HG02970 (cell line): ENCODE measurements around the gene RIPPLY2.
"Not testable (repeated sequence)": the region's sequence is repeated elsewhere in the genome, so short reads cannot be mapped to it uniquely, and the experiment has no call there.

Experiments
- ATAC-seq: cut with Tn5 transposase; IDR thresholded peaks from one replicate; pipeline ENCODE4 v1.9.1; 2021; ENCODE audit warnings: mild to moderate bottlenecking, moderate library complexity, moderate number of reproducible peaks; ENCODE audit not compliant: unreplicated experiment, low FRiP score

Gene RIPPLY2, protein sequence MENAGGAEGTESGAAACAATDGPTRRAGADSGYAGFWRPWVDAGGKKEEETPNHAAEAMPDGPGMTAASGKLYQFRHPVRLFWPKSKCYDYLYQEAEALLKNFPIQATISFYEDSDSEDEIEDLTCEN

DNA sequence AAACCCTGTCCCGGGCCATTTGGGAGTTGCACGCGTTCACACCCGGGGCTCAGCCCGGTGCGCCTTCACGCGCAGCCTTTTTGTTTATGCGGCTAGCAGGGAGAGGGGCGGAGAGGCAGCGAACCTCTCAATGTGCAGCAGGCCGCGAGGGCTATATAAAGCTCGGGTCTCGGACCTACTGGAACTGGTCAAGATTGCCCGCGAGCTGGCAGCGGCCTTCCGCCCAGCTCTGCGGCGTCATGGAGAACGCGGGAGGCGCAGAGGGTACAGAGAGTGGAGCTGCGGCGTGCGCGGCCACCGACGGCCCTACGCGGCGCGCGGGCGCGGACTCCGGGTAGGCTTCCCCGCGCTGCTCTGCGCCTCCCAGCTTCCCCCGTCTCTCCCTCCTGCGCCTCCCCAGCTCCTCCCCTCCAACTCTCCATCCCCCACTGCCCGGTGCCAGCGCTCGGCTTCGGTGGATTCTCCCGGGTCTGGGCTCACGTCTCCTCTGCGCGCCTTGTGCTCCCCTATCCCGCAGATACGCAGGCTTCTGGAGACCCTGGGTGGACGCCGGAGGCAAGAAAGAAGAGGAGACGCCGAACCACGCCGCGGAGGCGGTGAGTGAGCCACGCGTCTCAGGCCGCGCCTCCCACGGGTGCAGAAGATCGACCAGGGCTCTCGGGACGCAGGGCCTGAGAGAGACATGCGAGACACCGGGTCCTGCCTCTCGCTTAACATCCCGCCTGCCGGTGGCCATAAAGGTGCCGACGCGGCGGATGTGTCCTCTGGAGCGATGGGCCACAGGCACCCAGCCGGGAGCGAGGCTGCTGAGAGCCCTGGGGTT is at the start of gene RIPPLY2:
Gene RIPPLY2 (plus strand): TSS at position 183 of the 823 bp plus-strand sequence. CDS start 57 bp downstream, at position 240.
- ATAC-seq = no peak

DNA sequence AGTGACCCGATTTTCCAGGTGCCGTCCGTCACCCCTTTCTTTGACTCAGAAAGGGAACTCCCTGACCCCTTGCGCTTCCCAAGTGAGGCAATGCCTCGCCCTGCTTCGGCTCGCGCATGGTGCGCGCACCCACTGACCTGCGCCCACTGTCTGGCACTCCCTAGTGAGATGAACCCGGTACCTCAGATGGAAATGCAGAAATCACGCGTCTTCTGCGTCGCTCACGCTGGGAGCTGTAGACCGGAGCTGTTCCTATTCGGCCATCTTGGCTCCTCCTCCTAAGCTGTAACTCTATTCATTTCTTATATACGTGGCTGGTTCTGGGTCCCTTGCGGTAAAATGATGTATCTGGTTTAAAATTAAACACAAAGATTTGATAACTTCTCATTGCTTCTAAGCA is 49.7 kb upstream of the RIPPLY2 start:
- not testable (repeated sequence) for ATAC-seq

DNA sequence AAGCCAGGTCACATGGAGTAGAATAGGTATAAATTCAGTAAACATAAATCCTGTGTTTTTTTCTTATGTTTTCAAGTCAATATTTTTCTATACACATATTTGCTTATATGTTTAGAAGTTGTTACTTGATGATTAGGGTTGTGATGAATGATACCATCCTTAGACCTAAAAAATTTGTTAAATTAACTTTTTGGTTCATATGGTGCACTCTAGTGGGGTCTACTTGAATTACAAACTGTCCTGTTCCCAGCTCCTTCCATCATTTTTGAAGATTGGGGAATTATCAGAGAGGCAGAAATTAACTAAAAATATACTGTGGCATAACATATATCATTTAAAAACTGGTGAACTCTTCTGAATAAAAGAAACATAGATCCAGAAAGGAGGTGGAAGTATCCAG is 48.3 kb upstream of the RIPPLY2 start:
- no peak for ATAC-seq

DNA sequence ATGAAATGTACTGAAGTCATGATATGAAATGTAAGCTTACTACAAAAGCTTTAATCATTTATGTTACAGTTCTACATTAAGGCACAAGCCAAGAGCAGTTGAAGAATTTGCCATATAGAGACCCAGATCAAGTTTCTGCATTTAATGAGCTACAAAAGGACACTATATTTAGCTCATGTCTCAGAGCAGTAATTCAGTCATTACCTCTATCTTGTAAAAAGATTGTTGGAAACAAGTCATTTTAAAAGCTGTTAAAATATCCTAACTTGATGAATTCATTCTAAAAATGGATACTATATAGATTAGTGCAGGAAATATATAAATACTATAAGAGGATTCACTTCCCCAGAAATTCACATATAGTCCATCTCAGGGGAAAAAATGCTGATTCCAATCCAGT is 45.2 kb upstream of the RIPPLY2 start:
- ATAC-seq = no peak

DNA sequence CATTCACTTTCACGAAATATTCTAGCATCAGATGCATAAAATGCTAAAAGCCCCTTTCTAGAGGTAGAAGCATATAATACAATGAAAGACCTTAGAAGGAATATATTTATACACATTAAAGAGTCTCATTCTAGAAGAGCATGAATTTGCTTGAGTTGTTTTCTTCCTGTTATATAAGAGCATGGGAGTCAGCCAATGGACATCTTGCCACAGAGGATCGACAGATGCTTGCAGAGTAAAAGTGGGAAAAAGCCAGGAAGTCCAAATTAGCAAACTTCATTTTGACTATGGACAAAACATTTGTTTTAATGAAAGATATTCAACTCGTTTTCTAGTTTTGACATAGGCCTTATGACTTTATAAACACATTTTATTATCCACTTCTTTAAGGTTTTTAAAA is 44.2 kb upstream of the RIPPLY2 start:
- no peak for ATAC-seq

DNA sequence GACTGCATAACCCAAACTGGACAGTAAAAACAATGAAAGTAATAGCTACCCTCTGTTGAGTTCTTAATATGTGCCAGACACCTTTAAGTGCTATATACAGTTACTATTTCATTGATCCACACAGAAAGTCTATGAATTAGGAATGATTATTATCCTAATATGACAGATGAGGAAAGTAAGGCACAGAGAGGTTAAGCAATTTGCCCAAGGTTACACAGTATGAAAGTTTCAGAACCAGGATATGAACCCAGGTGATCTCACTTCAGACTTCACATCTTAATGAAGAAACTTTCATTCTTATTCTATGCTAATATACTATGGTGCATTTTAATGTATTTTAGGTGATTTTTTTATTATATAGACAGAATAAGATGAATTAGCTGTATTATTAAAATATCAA is 40.6 kb upstream of the RIPPLY2 start:
- no peak for ATAC-seq

DNA sequence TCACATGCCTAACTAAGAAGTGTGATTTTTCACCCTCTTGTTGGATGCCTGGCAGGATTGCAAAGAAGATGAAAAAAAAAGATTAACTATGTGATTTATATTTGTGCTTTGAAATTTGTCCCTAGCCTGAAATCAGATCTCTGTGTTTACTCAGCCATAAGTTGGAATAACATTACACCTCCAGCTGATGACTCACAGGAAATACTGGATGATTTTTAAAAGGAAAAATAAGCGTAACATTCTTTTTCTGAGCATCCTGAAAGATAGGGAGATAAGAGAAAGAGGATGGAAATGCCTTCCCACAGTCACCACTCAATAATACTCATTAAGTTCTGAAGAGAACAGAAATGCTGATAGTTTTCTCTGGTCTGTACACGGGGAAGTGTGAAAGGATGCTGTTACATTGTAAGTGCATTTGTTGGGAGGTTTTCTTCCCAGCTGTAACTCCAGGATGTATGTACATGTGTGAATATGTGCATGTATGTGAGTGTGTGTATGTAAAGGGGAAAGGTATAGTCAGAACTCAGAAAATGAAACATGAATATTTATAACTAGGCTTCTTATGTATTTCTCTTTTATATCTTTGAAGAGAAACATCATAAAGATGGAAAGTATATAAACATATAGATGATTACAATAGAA is 37.4 kb upstream of the RIPPLY2 start:
- ATAC-seq = no peak

DNA sequence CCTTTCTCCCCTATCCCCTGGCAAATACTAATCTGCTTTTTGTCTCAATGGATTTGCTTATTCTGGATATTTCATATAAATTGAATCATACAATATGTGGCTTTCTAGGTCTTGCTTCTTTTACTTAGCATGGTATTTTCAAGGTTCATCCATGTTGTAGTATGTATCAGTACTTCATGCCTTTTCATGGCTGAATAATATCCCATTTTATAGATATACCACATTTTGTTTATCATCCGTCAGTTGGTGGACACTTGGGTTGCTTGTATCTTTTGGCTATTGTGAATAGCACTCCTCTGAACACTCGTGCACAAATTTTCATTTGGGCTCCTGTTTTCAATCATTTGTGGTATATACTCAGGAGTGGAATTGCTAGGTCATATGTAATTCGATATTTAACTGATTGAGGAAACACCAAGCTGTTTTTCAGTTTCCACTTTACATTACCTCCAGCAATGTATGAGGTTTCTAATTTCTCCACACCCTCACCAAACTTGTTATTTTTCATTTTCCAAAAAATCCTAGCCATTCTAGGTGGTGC is 30.5 kb upstream of the RIPPLY2 start:
- ATAC-seq = no peak

DNA sequence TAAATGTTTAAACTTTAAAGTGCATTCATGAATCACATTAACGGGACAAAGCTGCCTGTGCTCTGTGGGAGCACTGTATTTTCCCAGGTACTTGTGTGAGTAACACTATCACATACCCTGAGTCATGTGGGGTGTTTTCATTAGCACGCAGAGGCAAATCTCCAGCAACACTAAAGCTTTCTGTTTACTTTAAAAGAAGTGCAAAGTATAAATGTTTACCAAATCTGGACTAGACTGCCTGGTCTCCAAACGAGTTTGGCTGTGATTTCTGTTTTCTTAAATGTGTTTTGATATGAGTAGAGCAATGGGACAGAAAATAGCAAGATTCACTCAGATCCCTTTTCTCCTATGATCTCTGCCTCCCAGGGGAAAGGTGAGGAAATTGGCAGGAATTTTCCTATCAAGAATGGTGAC is 28.8 kb upstream of the RIPPLY2 start:
- no peak for ATAC-seq

DNA sequence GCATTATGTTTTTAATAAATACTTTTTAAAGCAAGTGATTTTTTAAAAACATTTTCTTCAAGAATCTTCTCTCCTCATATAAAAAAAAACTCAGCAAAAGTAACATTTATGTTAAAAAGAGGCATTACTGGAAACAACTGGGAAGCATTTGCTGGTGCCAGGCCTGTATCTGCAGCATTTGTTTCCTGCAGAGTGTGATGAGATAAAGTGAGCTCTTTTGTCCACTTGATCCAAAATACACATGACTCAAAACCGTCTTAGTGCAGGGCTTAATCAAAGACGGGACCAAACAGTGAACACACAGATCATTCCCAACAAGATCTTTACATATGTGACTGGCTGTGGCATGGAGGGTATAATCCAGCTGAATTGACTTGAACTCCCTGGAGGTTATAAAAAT is 28.3 kb upstream of the RIPPLY2 start:
- no peak for ATAC-seq

DNA sequence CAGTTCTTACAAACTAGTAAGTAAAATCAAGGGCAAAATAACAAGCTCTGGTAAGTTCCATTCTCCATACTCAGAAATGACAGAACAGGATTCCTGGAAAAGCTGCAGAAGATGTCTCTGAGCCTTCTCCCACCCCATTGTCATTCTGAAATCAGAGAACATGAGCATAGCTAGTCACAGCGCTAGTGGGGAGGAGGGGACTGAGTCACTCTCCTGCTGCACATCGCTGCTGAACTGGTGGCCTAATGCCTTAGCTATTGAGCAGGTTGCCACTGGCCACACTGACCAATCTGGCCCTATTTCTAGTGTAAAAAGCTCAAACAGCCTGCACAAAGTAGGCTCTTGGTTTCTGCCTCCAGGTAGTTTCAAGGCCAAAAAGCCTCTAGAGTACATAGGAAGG is 26.1 kb upstream of the RIPPLY2 start:
- ATAC-seq = no peak

DNA sequence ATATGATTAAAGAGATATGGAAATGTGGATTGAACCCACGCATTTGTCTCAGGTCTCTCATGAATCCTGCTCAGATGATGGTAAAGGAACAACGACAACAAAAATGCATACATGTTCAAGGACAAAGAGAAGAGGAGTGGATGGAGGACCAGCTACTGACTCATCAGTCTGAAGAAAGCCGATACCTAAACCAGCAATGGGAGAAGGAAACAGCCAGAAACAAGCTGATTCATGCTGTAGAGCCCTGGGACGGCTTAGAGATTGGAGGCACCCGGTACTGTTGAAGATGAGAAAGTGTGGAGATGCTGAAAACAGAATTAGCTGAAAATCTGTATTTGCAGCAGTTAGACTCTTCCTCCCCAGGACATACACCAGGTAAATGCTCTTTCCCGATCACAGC is 14.4 kb upstream of the RIPPLY2 start:
- no peak for ATAC-seq

DNA sequence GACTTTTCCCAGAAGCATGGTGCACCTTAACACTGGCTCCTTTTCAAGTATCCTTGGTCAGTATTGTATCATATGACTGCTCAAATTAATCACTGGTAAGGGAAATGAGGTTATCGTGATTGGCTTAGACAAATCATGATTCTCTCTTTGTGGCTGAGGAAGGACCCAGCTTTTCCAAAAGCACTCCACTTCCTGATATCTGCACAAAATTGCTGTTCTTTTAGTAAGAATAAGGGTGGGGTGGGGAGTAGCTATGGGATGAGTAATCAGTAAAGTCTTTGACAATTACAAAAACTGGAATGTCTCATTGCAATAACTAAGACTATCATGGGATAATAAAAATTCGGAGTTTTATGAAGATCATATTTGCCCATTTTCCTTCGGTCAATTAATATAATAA is 9.0 kb upstream of the RIPPLY2 start:
- ATAC-seq = no peak

DNA sequence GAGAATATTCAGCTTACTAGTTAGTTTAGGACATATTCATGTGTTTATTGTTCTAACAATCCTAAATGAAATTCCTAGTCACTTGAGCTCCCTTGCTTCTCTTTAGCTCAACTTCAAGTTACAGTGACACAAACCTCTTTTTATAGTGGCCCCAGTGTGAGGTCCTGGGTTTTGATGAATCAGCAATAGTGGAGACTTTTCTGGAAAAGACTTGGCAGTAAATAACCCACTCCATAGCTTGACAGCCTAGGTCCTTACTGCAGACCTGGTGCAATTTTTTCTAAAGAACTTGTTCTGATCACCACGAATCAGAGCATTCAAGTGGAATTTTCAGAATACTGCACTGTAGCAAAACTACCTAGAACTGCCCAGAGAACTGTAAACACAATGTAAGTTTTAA is 6.9 kb upstream of the RIPPLY2 start:
- no peak for ATAC-seq

DNA sequence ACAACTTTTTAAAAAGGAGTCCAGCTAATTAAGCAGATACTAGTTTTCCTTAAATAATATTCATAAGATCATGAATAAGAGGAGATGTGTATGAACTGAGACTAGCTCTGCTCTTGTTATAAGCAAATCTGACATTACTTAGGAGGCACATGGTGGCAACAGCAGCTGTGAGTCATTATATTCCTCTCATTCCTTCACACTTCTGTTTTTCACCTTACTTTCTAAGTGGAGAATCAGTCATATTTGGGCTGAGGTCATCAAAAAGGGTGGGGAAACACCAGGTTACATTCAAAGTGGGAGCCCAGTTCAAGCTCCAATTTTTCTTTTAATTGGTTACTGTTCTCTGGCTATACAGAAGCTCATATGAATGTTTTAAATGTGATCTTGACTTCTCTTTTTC is 6.0 kb upstream of the RIPPLY2 start:
- ATAC-seq = peak; percentile 66

DNA sequence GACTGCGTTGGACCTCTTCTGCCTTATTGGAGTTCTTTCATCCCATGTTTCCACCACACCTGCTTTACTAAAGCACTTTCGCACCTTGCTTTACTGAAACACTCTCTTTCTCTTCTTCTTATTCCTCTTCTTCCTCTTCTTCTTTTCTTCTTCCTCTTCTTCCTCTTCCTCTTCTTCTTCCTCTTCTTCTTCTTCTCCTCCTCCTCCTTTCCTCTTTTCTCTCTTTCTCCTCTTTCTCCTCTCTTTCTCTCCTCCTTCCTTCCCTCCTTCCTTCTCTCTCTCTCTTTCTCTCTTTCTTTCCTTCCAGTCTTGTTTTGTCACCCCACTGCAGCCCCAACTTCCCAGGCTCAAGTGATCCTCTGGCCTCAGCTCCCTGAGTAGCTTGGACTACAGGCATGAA is 4.0 kb upstream of the RIPPLY2 start:
- ATAC-seq = no peak

DNA sequence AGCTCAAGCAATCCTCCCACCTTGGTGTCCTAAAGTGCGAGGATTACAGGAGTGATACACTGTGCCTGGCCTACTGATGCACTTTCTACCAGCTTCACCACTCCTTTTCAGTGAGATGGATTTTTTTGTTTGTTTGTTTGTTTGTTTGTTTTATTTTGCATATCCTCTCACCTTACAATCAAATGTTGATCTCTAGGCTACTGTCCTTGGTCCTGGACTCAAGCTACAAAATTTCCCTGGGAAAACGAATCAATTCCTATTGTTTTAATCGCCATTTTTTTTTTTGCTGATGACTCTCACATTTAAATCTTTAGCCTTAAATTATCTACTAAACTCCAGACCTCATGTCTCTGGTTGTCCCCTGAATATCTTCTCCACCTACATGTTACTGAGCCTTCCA is 3.5 kb upstream of the RIPPLY2 start:
- no peak for ATAC-seq

DNA sequence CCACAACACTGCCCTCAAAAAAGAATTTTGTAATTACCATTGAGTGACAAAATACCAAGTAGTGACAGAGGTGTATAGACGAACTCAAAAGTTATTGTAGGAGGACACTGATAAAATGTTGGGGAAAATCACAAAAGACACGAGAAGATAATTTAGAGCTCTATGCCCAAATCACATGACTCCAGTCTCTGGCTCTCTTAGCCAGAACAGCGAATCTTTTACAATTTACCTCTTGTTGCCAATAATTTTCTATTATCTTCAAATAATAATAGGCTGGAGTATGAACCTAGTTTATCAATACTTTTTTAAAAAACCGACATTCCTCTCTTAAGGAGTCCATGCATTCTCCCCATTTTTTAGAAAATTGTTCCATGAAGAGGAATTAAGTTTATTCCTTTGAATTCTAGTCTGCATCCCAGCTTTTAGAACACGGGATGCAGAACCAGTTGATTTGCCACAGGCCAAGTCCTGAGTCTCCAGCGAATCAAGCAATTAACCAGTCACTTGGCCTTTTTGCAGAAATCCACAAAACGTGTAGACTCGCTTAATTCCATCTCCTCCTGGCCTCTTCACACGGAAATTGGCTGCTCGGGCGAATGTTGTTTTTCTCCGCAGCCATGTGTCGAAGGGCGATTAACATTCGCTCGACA is 507 bp upstream of the RIPPLY2 start:
- no peak for ATAC-seq

DNA sequence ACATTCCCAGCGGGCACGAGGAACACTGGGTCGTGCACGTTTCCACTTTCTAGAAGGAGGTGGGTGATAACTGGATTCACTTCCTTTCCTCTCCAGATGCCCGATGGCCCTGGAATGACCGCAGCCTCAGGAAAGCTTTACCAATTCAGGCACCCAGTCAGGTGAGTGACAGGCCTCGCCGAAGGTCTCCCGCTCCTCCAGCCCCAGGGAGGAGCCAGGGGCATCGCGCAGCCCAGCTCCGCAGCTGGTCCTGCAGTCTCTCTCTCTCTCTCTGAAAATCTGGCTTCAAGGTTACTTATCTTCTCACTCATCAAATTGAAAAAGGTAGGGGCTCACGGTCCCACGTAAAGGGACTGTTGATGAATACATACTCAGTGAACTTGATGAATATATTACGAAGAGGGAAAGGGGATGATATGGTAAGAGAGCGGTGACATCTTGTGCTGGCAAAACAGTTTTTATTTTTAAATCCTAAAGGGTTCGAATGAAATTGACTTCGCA is 891 bp downstream of the RIPPLY2 start:
- no peak for ATAC-seq

DNA sequence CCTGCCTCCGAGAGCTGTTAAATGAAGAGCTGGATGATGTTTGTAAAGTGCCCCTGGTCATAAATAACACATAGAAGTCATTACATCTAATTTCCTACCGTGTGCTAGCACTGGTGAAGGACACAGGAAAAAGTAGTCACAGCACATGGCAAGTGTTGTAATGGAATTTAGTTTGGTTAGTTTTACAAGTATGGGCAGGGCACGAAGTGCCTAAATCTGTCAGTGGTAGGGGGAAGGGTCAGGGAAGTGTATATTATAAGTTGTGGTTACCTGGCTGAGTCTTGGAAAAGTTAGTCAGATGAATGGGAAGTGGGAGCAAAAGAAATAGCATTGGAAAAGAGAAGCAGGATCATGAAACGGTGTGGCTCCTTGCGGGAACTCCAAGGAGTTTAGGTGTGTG is 1.6 kb downstream of the RIPPLY2 start:
- no peak for ATAC-seq
